Stimulated activated CD4-positive, alpha-beta T cell treated with anti-CD3 and anti-CD28 coated beads, Interleukin-15, amount 100 ng/mL, for 1 hour (primary cell): ENCODE data around the gene CDC27.
"Not testable (repeated sequence)": the region's sequence is repeated elsewhere in the genome, so short reads cannot be mapped to it uniquely, and the experiment has no call there.

Experiments
- DNase-seq, 2 donors: peaks; one replicate each; pipeline ENCODE4 v3.0.0-alpha.2; 2020; ENCODE audit warnings: low read depth in 1 of 2, low spot score in 1 of 2

The CDC27 gene

DNA sequence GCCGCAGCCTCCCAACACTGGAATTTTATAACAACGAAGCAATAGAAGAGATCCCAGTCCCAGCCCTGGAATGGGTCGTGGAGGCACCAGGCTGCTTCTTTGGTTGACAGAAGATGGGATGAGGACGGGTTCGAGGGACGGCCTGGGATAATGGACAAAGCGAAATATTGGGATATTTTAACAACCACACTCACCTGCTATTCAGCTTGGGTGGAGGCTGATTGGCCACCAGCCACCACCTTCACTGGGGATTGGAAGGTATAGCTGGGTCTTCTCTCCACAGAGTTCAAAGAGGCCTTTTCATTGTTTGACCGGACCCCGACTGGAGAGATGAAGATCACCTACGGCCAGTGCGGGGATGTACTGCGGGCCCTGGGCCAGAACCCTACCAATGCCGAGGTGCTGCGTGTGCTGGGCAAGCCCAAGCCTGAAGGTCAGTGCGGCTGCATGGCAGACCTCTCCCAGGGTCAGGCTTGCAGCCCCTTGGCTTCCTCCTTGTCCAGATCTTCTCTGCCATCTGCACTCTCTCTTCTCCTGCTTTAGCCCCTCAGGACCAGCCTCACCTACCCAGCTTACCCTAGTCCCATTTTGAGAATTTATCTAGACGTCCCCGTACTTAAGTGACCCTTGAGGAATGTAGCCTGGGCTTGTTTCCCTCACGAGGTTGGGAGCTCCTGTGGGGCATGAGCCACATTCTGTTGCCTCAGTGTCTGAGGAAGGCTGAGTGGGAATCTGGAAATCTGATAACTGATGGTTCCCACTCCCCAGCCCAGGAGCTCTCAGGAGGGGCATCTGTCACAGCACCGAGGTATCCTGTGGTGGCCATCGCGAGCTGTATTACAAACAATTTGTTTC is 30.8 kb upstream of the CDC27 start:
- DNase-seq: no peak

- no peak for DNase-seq
Observed at GRCh38 chr17:47218896-47219430, 29.9 kb upstream of the CDC27 start.

DNA sequence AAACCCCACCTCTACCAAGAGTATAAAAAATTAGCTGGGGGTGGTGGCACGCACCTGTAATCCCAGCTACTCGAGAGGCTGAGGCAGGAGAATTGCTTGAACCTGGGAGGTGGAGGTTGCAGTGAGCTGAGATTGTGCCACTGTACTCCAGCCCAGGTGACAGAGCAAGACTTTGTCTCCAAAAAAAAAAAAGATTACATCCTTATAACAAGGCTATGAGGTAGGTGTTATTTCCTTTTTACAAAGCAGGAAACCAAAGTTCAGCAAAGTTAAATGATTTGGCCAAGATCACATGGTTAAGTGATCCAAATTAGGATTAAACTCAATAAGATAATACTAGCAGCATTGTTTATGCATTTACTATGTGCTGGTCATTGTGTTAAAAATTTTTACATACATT is 28.2 kb upstream of the CDC27 start:
- not testable (repeated sequence) for DNase-seq

DNA sequence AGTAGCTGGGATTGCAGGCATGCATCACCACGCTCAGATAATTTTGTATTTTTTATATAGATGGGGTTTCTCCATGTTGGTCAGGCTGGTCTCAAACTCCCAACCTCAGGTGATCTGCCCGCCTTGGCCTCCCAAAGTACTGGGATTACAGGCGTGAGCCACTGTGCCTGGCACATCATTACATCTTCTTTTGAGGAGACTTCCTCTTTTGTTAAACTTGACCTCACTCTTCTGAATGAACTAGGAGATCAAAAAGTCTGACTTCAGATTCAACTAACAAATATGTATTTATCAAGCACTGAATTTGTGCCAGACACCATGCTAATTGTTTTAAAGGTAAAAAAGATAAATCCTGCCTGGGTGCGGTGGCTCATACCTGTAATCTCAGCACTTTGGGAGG is 27.7 kb upstream of the CDC27 start:
- not testable (repeated sequence) for DNase-seq

GRCh38 chr17:47214931-47215330 is 25.8 kb upstream of the CDC27 start:
- DNase-seq: no peak

DNA sequence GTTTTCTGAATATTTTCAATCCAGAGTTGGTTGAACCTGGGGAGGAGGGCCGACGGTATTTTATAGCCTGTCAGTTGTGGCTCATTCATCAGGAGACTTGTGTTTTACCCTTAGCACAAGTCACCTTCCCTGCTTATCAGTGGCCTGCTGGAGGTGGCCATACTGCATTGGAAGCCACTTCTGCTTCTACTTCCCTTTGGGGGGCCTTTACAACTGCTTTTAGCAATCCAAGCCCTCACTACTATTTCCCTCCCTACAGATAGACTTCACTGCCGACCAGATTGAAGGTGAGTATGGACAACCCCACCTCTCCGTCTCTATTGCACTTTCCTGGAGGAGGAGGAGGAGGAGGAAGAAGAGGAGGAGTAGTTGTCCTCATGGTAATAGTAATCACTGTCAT is 24.4 kb upstream of the CDC27 start:
- DNase-seq: no peak

- no peak for DNase-seq
Observed at GRCh38 chr17:47212458-47212857, 23.4 kb upstream of the CDC27 start.

DNA sequence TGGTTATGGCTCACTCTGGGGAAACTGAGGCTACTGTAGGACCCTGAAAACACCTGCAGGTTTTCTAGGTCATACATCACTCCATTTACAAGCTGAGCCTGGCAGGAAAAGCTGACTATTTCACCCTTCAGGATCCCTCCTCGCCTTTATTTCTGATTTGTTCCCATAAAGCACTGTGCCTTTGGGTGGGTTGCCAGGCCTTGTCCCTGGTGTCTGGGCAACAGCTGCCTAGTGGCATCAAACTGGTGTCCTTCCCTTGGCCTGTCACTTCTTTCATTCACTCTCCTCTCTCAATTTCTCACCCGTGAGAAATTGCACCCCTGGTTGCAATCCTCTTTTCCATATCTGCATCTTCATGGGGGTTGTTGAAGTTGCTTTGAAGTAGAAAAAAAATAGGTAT is 21.7 kb upstream of the CDC27 start:
- no peak for DNase-seq

GRCh38 chr17:47210105-47210504 is 21.0 kb upstream of the CDC27 start:
- DNase-seq: no peak

DNA sequence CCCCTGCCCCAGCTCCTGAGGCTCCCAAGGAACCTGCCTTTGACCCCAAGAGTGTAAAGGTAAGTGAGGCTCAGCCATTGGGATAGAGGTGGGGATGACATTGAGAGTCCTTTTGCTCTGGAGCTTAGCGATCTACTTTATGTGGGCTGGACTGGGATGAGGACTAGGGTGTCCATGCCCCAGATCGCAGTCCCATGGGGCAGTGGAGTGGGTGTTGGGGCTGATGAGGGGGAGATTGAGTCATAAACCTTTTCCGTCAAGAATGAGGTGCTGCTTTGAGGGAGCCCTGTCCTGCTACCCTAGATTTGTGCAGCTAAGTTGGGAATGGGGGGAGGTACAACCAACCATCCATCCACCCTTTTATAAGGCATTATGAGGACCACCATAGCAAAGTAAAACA is 20.4 kb upstream of the CDC27 start:
- DNase-seq: no peak

- no peak for DNase-seq
Observed at GRCh38 chr17:47208744-47209488, 19.8 kb upstream of the CDC27 start, which contains the start of gene MYL4. TSS of gene MYL4 (plus strand) at chr17:47209348. CDS start at chr17:47209423, 75 bp downstream.

GRCh38 chr17:47207143-47208067 is 18.3 kb upstream of the CDC27 start:
- no peak for DNase-seq

DNA sequence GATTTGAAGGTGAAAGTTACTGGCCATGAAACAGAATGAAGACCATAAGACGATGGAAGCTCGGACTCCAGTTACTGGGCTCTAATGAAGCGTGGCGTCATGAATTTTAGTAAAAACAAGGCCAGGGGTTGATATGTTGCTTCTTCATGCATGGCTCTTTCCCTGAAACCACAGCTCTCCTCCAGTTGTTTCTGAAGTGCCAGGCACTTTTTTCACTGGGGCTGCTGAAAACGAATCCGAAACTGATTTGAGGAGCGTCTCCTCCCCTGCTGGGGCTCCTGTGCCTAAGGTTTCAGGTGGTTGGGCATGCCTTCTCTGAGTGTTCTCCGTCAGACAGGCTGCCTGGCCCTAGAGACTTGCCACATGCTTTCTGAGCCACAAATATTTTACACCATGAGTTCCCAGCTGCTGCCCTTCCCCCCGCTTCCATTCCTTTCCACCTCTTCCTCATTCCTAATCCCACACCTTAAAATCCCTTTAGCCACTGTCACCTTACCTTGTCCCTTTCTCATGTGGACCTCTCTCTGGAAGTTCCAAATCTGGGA is 16.4 kb upstream of the CDC27 start:
- peak in 1 of 2 donors; percentile 31 for DNase-seq

- DNase-seq: no peak
Observed at GRCh38 chr17:47204722-47205418, 15.8 kb upstream of the CDC27 start.

- no peak for DNase-seq
Observed at GRCh38 chr17:47203984-47204721, 15.1 kb upstream of the CDC27 start.

GRCh38 chr17:47201166-47201565 is 12.1 kb upstream of the CDC27 start:
- no peak for DNase-seq

DNA sequence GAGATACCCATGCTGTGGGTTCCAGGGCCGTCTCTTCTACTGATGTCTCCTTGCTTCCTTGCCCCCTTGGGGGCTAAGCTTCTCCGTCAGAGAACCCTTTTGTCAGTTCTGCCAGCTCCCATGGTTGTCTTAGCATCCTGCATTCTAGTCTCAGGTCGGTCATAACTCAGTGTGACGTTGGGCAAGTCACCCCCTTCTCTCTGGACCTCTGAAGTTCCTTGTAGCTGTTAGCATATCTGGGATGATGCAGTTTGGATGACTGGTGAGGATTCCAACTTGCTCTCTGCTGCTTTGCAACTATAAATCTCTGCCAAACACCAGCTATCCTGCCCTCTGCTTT is 11.2 kb upstream of the CDC27 start:
- DNase-seq: no peak

DNA sequence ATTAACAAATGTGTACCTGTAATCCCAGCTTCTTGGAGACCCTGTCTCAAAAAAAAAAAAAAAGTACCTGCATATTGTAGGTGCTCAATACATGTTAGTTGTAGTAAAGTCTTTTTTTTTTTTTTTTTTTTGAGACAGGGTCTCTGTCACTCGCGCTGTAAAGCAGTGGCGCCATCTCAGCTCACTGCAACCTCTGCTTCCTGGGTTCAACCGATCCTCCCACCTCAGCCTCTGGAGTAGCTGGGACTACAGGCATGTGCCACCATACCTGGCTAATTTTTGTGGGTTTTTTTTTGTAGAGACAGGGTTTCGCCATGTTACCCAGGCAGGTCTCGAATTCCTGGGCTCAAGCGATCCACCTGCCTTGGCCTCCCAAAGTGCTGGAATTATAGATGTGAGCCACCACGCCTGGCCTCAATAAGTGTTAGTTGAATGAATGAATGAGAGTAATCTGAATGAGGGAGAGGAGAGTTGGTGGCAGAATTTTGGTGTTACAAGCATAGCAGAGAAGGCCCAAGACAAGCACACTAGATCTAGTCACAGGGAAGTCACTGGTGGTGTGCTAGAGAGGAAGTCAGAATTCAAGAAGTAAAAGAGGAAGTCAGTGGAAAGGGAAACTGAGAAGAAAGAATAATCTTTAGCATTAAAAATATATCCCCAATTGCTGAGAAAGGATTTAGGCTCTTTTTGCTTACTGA is 10.7 kb upstream of the CDC27 start:
- no peak for DNase-seq

DNA sequence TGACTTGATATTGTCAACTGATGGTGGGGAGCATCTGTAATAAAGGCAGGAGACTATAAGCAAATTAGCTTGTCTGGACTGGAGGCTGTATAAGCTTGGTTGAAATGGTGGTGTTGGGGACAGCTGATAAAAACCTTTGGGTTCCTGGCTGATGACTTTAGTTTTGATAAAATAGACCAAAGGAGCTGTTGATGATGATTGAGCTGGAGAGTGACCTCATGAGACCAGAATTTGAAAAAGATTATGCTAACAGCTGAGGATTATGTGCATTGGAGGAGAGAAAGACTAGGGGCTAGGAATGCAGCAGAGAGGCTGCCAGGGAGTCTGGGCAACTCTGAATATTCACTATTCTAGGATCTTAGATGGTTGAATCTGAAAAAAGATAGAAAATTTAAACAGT is 8.7 kb upstream of the CDC27 start:
- no peak for DNase-seq
